ENCODE data around the gene RPS19BP1. TPM values are rescaled to one million over a fixed set of nuclear protein-coding genes. Genes with fewer than 3 reads are reported as not detected.
"Not testable (repeated sequence)": the region's sequence is repeated elsewhere in the genome, so short reads cannot be mapped to it uniquely, and the experiment has no call there.

The RPS19BP1 gene
- total RNA-seq, 2 experiments from 2014 or later = 64.8 to 81.6 TPM

- peaks cover 30% of the 10 kb centered on the region for H3K36me3 Mint-ChIP-seq
- H3K27me3 Mint-ChIP-seq = no peaks in the 10 kb centered on the region
- ATAC-seq (no peak), DNase-seq (no peak)
- peak overlapping the region; percentile 62 for H3K27ac Mint-ChIP-seq
- no peaks in the 10 kb centered on the region for H3K9me3 Mint-ChIP-seq (ENCODE audit: low read depth)
- H3K4me1 Mint-ChIP-seq = peaks cover 77% of the 10 kb centered on the region
- peak overlapping the region; percentile 36 for H3K4me3 Mint-ChIP-seq
- CTCF ChIA-PET = interaction anchor here (0.9 to 22.3 kb wide), 14 partner anchors 10 to 514 kb away, joined by 3 to 478 read pairs (median 14); partner anchors contain the start of genes ATF4, MIEF1, RPL3 and TAB1
These were observed 2.4 kb downstream of the RPS19BP1 start for GRCh38 chr22:39530116-39530515.

DNA sequence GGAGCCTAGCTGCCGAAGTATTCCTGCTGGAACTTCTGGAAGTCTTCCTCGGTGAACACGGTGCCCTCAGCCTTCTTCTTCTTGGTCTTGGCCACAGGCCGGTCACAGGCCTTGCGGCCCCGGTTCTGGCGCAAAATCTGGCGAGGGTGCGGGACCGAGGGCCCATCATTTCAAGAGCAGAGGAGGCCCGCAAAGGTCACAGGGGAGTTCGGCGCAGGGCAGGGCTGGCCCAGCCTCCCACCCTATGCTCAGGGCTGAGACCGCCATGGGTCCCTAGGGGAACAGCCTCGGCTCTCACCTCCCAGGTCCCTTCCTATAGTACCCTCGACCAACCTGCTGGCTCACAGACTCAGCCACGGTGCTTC, 3.1 kb downstream of the RPS19BP1 start:
- no peaks in the 10 kb centered on the region for H3K27me3 Mint-ChIP-seq
- DNase-seq (no peak), ATAC-seq (no peak)
- peak overlapping the region; percentile 62 for H3K27ac Mint-ChIP-seq
- peak overlapping the region; percentile 36 for H3K4me3 Mint-ChIP-seq
- H3K36me3 Mint-ChIP-seq = peaks cover 34% of the 10 kb centered on the region
- peaks cover 82% of the 10 kb centered on the region for H3K4me1 Mint-ChIP-seq
- CTCF ChIA-PET = interaction anchor here (0.7 to 22.3 kb wide), 36 partner anchors 9 to 817 kb away, joined by 3 to 478 read pairs (median 4); partner anchors contain the start of genes ADSL, ATF4, GRAP2 and MIEF1
- no peaks in the 10 kb centered on the region for H3K9me3 Mint-ChIP-seq (ENCODE audit: low read depth)

DNA sequence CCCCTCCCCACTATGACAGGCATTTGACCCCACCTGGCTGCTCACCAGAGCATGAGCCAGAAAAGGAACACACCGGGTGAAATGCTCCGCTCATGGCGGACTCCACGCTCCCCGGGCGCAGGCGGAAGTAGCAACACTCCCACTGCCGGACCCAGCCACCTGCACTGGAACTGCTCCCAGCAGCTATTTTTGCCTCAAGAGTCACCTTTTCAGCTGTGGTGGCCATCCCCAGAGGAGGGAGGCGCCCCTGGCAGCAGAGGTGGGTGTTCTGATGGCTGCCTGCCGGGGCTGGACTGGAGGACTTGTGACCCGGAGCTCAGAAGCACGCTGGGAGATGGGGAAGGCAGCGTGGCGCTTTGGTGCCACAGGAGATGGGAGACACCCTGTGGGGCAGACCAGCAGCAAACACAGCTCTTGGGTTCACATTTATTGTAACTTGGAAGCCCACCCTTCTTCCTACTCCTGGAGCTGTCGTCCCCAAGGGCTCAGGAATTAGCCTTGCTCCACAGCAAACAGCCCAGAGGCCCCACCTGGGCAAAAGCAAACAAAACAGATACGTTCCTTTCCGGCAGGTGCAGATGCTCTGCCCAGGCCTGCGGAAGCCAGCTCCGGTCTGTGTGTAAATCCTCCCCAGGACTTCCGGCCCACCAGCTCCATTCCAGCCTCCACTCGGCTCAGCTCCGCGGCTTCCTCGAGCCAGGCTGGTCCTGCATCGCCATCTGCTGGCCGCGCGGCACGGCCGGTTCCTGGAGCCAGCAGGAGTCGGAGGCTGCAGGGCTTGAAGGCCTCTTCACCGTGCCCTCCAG, 3.7 kb downstream of the RPS19BP1 start:
- H3K4me1 Mint-ChIP-seq = peaks cover 82% of the 10 kb centered on the region
- no peaks in the 10 kb centered on the region for H3K9me3 Mint-ChIP-seq (ENCODE audit: low read depth)
- H3K4me3 Mint-ChIP-seq = peak overlapping the region; percentile 36
- H3K36me3 Mint-ChIP-seq = peaks cover 39% of the 10 kb centered on the region
- peak overlapping the region; percentile 72 for H3K27ac Mint-ChIP-seq
- peak; percentile 95 for DNase-seq
- no peaks in the 10 kb centered on the region for H3K27me3 Mint-ChIP-seq
- peak; percentile 32 for ATAC-seq
- CTCF ChIA-PET = interaction anchor here (0.6 to 22.3 kb wide), 42 partner anchors 9 to 817 kb away, joined by 3 to 478 read pairs (median 4); partner anchors contain the start of genes ADSL, ATF4, GRAP2 and MIEF1

DNA sequence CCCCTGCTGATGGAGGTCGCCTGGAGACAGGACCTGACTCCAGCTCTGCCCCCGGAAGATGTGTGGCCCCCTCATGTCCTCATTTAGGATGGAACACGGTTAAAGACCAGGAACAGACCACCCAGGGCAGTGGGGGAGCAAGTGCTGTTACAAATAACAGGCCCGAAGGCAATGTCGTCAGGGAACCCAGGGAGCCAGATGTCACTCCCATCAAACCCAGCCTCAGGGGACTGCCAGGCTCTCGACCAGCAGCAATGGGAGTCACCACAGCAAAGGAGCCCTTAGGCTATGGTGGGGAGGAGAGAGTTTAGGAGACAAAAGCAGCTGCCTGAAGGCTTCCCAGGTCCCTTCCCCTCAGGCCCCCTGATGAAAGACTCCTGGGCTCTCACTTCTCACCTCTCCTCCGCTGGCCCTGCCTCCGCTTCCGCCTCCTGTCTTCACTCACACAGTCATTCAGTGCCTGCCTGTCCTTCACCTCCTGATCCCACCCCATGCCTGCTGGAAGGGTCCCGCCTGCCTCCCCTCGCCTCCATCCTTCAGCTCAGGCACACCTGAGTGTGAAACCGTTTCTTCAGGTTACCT, 4.4 kb downstream of the RPS19BP1 start:
- H3K27ac Mint-ChIP-seq = peak overlapping the region; percentile 86
- no peaks in the 10 kb centered on the region for H3K9me3 Mint-ChIP-seq (ENCODE audit: low read depth)
- H3K36me3 Mint-ChIP-seq = peaks cover 43% of the 10 kb centered on the region
- ATAC-seq (no peak), DNase-seq (no peak)
- no peaks in the 10 kb centered on the region for H3K27me3 Mint-ChIP-seq
- peaks cover 82% of the 10 kb centered on the region for H3K4me1 Mint-ChIP-seq
- CTCF ChIA-PET = interaction anchor here (0.9 to 22.3 kb wide), 20 partner anchors 8 to 524 kb away, joined by 3 to 478 read pairs (median 9); partner anchors contain the start of genes ATF4, MIEF1, RPL3 and TAB1
- no peak overlapping the region for H3K4me3 Mint-ChIP-seq

- Mint-ChIP-seq H3K27ac (peak overlapping the region; percentile 86), H3K4me3 (no peak overlapping the region), H3K27me3 (no peaks in the 10 kb centered on the region), H3K9me3 (ENCODE audit: low read depth) (no peaks in the 10 kb centered on the region), H3K36me3 (peaks cover 48% of the 10 kb centered on the region), H3K4me1 (peaks cover 84% of the 10 kb centered on the region)
- ATAC-seq = no peak
- CTCF ChIA-PET = interaction anchor here (1.4 to 22.3 kb wide), 5 partner anchors 13 to 501 kb away, joined by 3 to 478 read pairs (median 8); no protein-coding TSS in a partner anchor
- no peak for DNase-seq
These were observed 5.0 kb downstream of the RPS19BP1 start for GRCh38 chr22:39527481-39527961.

- no peak overlapping the region for H3K4me3 Mint-ChIP-seq
- H3K9me3 Mint-ChIP-seq (ENCODE audit: low read depth) = no peaks in the 10 kb centered on the region
- DNase-seq (no peak), ATAC-seq (peak; percentile 3)
- H3K27ac Mint-ChIP-seq = peak overlapping the region; percentile 86
- peaks cover 53% of the 10 kb centered on the region for H3K36me3 Mint-ChIP-seq
- CTCF ChIA-PET = interaction anchor here (0.9 to 11.2 kb wide), 6 partner anchors 8 to 210 kb away, joined by 3 to 251 read pairs (median 4); no protein-coding TSS in a partner anchor
- no peaks in the 10 kb centered on the region for H3K27me3 Mint-ChIP-seq
- H3K4me1 Mint-ChIP-seq = peaks cover 87% of the 10 kb centered on the region
These were observed 5.8 kb downstream of the RPS19BP1 start for GRCh38 chr22:39526736-39527171.

- Mint-ChIP-seq H3K27me3 (no peaks in the 10 kb centered on the region), H3K27ac (peak overlapping the region; percentile 86), H3K9me3 (ENCODE audit: low read depth) (no peaks in the 10 kb centered on the region), H3K36me3 (peaks cover 56% of the 10 kb centered on the region), H3K4me3 (no peak overlapping the region), H3K4me1 (peaks cover 79% of the 10 kb centered on the region)
- ATAC-seq (no peak), DNase-seq (no peak)
- CTCF ChIA-PET = interaction anchor here (0.9 to 11.2 kb wide), 6 partner anchors 9 to 209 kb away, joined by 3 to 251 read pairs (median 6); no protein-coding TSS in a partner anchor
These were observed 6.9 kb downstream of the RPS19BP1 start for GRCh38 chr22:39525658-39525975.

DNA sequence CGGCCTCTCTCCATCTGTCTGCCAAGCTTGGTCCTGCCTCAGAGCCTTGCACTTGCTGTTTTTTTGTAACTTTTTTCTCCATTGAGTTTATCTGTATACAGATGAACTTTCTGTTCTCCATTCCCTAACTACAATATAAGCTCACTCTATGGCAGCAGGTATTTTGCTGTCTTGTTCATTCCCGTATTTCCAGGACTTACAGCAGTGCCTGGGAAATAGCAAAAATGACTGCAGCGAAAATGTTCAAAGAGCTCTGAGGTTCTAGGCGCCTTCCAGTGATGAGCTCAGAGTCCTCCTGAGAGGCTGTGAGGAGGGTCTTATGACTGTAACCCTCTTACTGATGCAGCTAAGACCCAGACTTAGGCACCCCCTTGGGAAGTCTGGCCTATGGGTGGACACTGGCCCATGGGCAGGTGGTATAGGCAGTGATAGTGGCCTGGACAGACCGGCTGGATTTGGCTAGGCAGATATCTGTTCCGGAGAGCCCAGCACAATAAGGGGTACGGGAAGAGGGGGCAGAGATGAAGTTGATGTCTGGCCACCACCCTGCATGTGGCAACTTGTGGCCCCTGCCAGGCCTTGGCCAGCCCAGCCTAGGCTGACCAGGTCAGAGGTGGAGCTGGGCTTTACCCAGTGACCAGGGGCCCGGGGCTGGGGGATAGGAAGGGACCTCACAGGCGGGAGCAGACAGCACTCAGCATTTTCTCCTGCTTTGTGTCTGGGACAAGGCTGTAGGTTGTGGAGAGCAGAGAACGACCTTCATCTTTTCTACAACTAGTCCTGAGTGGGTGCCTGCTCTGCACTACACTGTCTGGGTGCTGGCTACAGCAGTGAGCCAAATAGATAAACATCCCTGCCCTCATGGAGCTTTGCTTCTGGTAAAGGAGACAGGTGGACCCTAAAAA, 7.5 kb downstream of the RPS19BP1 start:
- ATAC-seq (no peak), DNase-seq (no peak)
- Mint-ChIP-seq H3K4me3 (no peak overlapping the region), H3K4me1 (peaks cover 74% of the 10 kb centered on the region), H3K36me3 (peaks cover 57% of the 10 kb centered on the region), H3K27me3 (no peaks in the 10 kb centered on the region), H3K9me3 (ENCODE audit: low read depth) (no peaks in the 10 kb centered on the region), H3K27ac (peak overlapping the region; percentile 86)
- CTCF ChIA-PET = interaction anchor here (0.9 to 11.2 kb wide), 4 partner anchors 10 to 512 kb away, joined by 3 to 251 read pairs (median 6); no protein-coding TSS in a partner anchor

DNA sequence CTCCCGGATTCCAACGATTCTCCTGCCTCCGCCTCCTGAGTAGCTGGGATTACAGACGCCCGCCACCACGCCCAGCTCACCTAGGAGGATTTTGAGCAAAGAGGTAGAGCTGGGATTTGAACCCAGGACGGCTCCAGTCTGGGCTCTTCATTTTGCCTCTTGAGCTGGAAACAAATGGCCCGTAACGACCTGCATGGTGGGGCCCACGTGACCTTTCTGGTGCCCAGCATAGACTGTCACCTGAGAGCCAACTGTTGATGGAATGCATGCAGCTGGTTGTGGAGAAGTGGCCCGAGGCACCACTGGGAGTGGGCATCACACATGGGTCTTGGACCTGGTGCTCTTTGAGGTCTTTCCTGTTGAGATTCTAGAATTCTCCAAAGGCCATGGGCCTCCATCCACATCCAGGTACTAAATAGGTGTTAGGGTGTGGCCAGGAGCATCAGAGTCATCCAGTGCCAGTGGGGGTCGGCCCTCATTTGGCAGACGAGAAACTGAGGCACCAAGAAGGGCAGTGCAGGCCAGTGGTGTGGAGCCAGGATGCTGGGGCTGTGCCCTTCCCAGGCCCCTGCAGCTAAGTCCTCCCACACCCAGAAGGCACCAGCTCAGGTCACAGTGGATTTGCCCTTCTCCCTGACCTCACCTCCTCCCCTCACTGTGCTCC, 8.3 kb downstream of the RPS19BP1 start:
- peaks cover 68% of the 10 kb centered on the region for H3K4me1 Mint-ChIP-seq
- CTCF ChIA-PET = interaction anchor here (0.7 to 11.2 kb wide), 9 partner anchors 10 to 513 kb away, joined by 3 to 251 read pairs (median 4); partner anchors contain the start of genes MIEF1 and TAB1
- peak overlapping the region; percentile 32 for H3K4me3 Mint-ChIP-seq
- H3K36me3 Mint-ChIP-seq = peaks cover 54% of the 10 kb centered on the region
- H3K27ac Mint-ChIP-seq = peak overlapping the region; percentile 56
- H3K27me3 Mint-ChIP-seq = no peaks in the 10 kb centered on the region
- H3K9me3 Mint-ChIP-seq (ENCODE audit: low read depth) = no peaks in the 10 kb centered on the region
- DNase-seq (no peak), ATAC-seq (no peak)

- ATAC-seq (no peak), DNase-seq (no peak)
- CTCF ChIA-PET = interaction anchor here (1.0 to 11.2 kb wide), 7 partner anchors 8 to 171 kb away, joined by 3 to 251 read pairs (median 4); partner anchors contain the start of gene MIEF1
- H3K4me3 Mint-ChIP-seq = peak overlapping the region; percentile 86
- H3K27ac Mint-ChIP-seq = peak overlapping the region; percentile 94
- H3K4me1 Mint-ChIP-seq = peaks cover 63% of the 10 kb centered on the region
- no peaks in the 10 kb centered on the region for H3K9me3 Mint-ChIP-seq (ENCODE audit: low read depth)
- peaks cover 49% of the 10 kb centered on the region for H3K36me3 Mint-ChIP-seq
- no peaks in the 10 kb centered on the region for H3K27me3 Mint-ChIP-seq
These were observed 9.8 kb downstream of the RPS19BP1 start for GRCh38 chr22:39522567-39523300.

- H3K9me3 Mint-ChIP-seq (ENCODE audit: low read depth); ATAC-seq; H3K27me3 Mint-ChIP-seq; DNase-seq: not testable (repeated sequence)
- CTCF ChIA-PET = interaction anchor here (1.1 to 11.2 kb wide), 2 partner anchors 10 to 28 kb away, joined by 5 to 251 read pairs; no protein-coding TSS in a partner anchor
- Mint-ChIP-seq H3K4me1 (peaks cover 57% of the 10 kb centered on the region), H3K36me3 (peaks cover 48% of the 10 kb centered on the region), H3K27ac (peak overlapping the region; percentile 94), H3K4me3 (peak overlapping the region; percentile 86)
These were observed 10.5 kb downstream of the RPS19BP1 start for GRCh38 chr22:39522091-39522490.
